ENCODE measurements around the gene CEBPA.

DNA sequence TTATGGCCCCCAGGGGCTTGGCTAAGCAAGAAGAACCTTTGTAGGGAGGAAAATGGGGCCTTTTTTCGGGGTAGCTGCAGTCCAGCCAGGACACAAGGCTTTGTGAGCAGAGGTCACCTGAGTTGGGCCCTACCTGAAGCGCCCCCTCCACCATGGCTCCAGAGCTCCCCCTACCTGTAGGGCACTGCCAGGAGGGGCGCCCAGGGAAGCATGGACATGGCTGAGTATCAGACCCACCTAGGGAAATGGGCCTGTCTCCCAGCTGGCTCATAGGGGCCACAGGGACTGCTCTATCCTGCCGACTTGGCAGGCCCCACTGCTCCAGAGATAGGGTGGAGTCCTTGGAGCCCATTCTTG is 9.0 kb upstream of the CEBPA start:
- TF ChIP-seq POLR2A (IDR thresholded peaks at IDR 0.05; ENCODE audit: low read depth, low read length), result no peak
- TF ChIP-seq POLR2AphosphoS5 (IDR thresholded peaks at IDR 0.05; ENCODE audit: low read depth, low read length), result no peak
- TF ChIP-seq TAF1 (IDR thresholded peaks at IDR 0.05; ENCODE audit: low read depth, low read length), result no peak
